CD4-positive, alpha-beta T cell treated with Interleukin-17A for 1 hour (primary cell): Measurements from ENCODE around the gene RDH8.
"Not testable (repeated sequence)": the region's sequence is repeated elsewhere in the genome, so short reads cannot be mapped to it uniquely, and the experiment has no call there.

Source experiments
- DNase-seq: peaks from one replicate; pipeline ENCODE4 v3.0.0-alpha.2; 2020

Gene RDH8

GRCh38 chr19:10006752-10007323, 6.4 kb upstream of the RDH8 start:
- no peak for DNase-seq

- no peak for DNase-seq
These were observed 5.7 kb upstream of the RDH8 start for GRCh38 chr19:10007371-10008183.

GRCh38 chr19:10008184-10008765, 5.0 kb upstream of the RDH8 start:
- DNase-seq = no peak

- DNase-seq = no peak
These were observed 3.5 kb upstream of the RDH8 start for GRCh38 chr19:10009714-10010224.

GRCh38 chr19:10010247-10010691, 3.0 kb upstream of the RDH8 start, which contains the start of gene COL5A3:
TSS of gene COL5A3 (minus strand) at chr19:10010504. CDS start at chr19:10010385, 119 bp downstream.
- no peak for DNase-seq

- DNase-seq = no peak
These were observed 2.3 kb upstream of the RDH8 start for GRCh38 chr19:10010939-10011338.

- no peak for DNase-seq
These were observed 1.3 kb upstream of the RDH8 start for GRCh38 chr19:10011974-10012373.

GRCh38 chr19:10013834-10014618, 743 bp downstream of the RDH8 start:
- no peak for DNase-seq

GRCh38 chr19:10018263-10018662, 5.0 kb downstream of the RDH8 start:
- DNase-seq = no peak

GRCh38 chr19:10018786-10019185, 5.5 kb downstream of the RDH8 start:
- no peak for DNase-seq

GRCh38 chr19:10019246-10019645, 6.0 kb downstream of the RDH8 start:
- DNase-seq = no peak

- no peak for DNase-seq
These were observed 7.6 kb downstream of the RDH8 start for GRCh38 chr19:10020851-10021250.

- DNase-seq = no peak
These were observed 8.2 kb downstream of the RDH8 start for GRCh38 chr19:10021446-10021845.

- DNase-seq = no peak
These were observed 8.6 kb downstream of the RDH8 start for GRCh38 chr19:10021863-10022262.

- DNase-seq = not testable (repeated sequence)
These were observed 9.8 kb downstream of the RDH8 start for GRCh38 chr19:10023096-10023495.

GRCh38 chr19:10026744-10027143, 13.5 kb downstream of the RDH8 start:
- no peak for DNase-seq

GRCh38 chr19:10027158-10027997, 14.1 kb downstream of the RDH8 start:
- peak; percentile 78 for DNase-seq

GRCh38 chr19:10033614-10034013, 20.3 kb downstream of the RDH8 start:
- DNase-seq = no peak

- DNase-seq = no peak
These were observed 23.4 kb downstream of the RDH8 start for GRCh38 chr19:10036601-10037071.

- no peak for DNase-seq
These were observed 24.1 kb downstream of the RDH8 start for GRCh38 chr19:10037367-10037766.

GRCh38 chr19:10037809-10038208, 24.5 kb downstream of the RDH8 start:
- DNase-seq = no peak
